DLD1 (cell line): ENCODE data around the gene NPB.

Source experiments
- in situ Hi-C: cut with HindIII; loops from 2 replicates; pipeline ENCODE4 v1.10.0; 2017; ENCODE audit warnings: low sequenced_read_pairs

NPB gene

DNA sequence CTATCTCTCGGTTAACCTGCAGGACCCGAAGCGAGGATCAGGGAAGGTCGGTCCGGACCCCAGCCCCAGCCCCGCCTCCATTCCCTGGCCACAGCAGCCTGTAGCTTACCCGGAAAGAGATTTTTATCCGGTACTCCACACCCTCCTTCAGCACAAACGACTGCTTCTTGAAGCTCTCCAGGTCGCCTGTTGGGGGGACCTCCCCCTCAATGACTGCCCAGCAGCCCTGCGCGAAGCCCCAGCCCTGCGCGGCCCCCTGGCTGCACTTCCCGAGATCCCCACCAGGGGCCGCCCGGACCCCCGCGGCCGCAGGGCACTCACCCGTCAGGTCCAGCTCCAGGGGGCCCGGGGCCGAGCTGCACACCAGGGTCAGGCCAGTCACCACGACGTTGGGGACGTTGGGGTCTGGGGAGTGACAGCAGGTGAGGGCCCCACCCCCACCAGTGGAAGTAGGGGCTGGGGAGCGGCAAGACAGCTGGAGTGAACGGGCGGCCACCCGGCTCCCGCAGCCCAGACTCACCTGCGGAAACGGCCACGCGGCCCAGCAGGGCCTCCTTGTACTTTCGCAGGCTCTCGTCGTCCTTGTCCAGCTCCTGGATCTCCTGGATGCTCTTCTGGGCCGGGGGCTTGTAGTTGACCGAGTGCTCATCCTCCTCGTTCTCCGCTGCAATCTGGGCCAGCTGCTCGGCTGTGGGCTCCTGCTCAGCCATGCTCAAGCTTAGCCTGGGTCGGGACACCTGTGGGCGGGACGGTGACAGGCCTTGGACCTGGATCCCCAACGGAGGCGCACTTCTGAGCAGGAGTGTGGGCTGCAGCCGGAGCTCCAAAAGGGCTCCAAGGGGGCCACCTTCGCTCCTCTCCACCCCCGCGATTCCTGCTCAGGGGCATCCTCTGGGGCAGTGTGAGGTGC is 32.6 kb upstream of the NPB start:
- in situ Hi-C loops: no loop called here

DNA sequence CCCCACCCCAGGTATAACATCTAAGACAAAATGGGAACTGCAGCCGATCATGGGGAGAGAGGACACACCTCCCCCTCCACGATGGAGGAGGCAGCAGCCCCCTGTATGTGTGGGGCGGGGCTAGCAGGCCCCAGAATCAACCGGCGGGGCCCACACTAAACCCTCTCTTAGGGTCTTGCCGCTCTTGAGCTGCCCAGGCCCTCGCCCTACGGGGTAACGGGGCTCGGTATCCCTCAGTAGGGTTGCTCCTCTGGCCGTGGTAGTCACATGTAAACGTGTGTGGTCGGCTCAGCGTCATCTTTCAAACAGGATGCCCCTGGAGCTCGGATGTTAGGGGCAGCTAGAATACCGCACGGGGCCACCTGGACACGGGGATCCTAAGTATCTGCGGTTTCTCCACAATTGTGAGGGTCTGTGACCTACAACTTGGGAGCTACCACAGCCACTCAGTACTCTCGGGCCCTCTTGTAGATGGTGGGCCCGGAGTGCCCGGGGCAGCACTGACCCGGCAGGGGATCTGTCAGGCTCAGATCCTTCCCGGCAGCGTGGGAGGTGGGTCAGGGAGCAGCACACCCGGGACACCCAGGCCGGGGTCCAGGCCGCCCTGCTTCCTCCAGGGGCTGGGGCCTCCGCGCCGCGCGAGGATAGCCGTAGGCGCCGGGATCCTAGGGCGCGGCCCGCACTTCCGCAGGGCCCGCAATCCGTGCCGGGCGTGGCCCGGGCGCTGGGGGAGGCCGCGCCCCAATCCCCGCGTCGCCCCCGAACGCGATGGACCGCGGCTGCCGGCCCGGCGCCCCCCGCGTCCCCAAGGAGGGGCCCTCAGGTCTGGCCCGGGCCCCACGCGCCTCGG is 31.7 kb upstream of the NPB start:
- in situ Hi-C loops: no loop called here

DNA sequence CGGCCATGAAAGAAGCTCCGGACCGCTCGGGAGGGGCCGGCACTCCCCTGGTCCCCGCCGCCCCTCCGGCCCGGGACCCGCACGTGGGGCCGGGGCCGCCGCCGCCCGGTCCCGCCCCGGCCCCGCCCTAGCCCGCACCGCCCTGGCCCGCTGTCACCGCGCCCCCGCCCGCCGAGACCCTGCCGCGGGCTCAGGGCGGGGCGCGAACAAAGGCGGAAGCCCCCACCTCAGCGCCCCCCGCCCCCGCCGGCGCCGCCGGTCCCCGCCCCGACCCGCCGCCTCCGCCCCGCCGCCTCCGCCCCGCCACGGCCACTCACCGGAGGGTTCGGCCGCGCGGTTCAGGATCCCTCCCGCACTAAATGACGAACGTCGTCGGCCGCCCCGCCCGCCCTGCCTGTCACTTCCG is 31.1 kb upstream of the NPB start, which contains the start of gene ARHGDIA:
Gene ARHGDIA, minus strand, starts transcription at position 357 of the 406 bp plus-strand sequence. CDS start 1,407 bp downstream, outside the sequence.
- in situ Hi-C loops: no loop called here

DNA sequence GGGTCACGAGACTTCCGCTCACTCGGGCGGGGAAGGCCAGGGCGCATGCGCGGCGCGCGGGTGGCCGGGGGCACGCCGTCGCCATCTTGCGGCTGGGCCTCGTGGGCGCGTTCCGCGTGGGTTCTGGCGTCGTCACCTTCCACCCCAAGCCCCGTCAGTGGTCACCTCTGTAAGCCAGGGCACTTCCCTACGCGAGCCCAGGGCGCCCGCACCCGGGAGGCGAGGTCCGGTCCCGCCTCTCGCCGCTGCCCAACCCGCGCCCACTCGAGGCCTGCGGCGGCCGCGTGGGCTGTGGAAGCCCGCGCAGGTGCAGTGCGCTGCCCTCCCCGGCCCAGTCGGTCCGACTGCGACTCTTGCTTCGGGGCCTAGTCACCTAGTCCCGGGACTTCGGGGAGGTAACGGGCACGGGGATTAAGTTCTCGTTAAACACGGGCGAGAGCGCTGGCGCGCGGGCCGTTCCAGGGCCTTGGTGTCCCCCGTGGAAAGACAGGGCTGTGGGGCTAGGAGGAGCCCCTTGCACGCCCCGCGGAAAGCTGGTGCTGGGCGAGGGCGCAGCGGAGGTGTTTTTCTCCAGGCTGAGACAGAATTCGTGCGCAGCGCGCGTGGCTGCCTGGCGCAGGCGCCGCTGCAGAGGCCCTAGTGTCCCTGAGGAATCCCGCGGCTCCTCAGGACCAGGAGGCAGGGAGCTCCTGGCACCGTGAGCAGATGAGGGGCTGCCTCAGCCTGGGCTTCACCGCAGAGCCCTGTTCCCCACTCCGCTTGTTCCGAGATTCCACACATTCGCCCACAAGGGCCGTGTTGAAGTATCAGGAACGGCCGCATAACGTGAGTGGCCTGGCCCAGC is 30.4 kb upstream of the NPB start:
- in situ Hi-C loops: no loop called here

- in situ Hi-C loops: no loop called here
Observed at GRCh38 chr17:81877569-81877968, 24.5 kb upstream of the NPB start.

DNA sequence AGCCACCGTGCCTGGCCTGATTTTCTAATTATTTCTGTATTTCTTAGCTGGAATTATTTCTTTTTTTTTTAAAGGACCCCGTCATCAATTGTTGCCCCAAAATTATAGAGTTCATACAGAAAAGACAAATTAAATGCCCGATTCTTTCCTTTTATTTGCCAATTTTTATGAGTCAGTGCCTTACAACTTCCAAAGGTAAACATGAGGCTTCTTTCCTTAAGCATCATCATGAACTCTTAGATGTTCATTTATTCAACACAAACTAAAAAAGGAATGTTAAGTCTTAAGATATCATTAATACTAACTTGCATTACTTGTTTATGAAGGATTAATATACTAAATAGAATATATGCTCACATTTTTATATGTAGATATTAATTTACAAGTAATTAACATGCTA is 23.7 kb upstream of the NPB start:
- in situ Hi-C loops: no loop called here

GRCh38 chr17:81879121-81879520 is 22.9 kb upstream of the NPB start:
- in situ Hi-C loops: no loop called here

GRCh38 chr17:81884520-81884919 is 17.5 kb upstream of the NPB start:
- in situ Hi-C loops: no loop called here

GRCh38 chr17:81884968-81885367 is 17.1 kb upstream of the NPB start:
- in situ Hi-C loops: no loop called here

GRCh38 chr17:81885454-81885853 is 16.6 kb upstream of the NPB start:
- in situ Hi-C loops: no loop called here

DNA sequence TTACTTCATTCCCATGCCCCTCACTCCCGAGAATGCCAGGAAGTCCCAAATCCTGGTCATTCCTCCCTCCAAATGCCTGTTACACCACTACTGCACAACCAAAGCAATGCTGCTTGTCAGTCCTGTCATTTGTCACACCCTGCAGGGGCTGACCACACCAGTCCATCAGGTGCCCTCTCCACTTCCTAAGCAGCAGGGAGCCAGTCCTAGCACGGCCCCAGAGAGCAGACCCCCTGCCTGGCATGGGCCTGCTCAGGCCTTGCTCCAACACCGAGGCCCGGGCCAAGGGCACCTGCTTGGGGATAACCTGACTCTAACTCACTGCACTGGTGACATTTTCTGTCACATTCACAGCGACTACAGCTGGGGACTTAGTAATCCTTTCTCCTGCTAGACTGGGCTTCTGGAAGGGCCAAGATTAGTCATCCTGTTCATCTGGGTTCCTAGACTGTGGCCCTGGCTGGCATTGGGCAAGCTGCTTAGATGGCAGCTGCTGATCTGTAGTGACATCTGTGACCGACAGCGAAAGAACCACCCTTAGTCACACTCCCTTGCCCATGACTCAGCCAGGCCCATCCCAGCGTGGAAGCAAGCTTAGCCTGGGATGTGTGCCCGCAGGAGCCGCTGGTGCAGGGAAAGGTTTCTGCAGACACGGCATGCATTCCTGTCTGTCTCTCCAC is 16.0 kb upstream of the NPB start:
- in situ Hi-C loops: no loop called here

- in situ Hi-C loops: no loop called here
Observed at GRCh38 chr17:81888105-81888987, 13.7 kb upstream of the NPB start.

DNA sequence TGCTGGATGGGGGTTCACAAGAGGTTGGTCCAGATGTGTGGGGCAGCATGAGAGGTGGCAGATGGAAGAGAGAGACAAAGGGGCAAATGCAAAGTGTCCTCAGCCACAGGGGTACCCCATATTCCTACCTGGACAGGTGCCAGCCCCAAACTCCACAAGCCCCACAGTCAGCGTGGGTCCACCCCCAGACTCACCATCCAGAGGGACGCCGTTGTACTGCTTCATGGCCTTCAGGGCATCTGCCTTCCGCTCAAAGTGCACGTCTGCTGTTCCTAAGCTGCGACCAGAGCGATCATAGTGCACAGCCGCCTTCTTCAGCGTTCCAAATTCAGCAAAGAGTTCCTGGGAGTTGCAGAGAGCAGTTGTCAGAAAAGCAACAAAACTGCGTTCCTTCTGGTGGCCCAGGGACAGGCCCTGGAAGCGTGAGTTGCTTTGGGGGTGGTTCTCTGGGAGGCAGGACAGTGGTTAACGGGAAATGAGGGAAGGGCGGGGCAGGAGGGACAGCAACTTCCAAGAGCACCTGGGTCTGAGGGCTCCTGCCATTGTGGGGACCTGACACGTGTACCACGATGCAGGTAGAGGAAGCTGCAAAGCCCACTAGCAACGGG is 12.9 kb upstream of the NPB start:
- in situ Hi-C loops: no loop called here

GRCh38 chr17:81889602-81890001 is 12.4 kb upstream of the NPB start:
- in situ Hi-C loops: no loop called here

GRCh38 chr17:81890447-81891302 is 11.4 kb upstream of the NPB start:
- in situ Hi-C loops: no loop called here

DNA sequence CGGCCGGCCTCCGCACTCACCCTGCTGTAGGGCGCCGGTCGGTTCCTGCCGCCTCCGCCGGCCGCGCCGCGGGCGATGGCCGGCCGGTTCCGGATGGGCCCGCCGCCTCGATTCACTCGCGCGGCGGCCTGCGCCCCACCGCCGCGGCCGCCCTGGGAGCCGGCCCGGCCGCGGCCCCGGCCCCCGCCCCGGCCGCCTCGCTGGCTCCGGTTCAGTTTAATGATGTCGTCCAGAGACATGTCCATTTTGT is 10.8 kb upstream of the NPB start:
- in situ Hi-C loops: no loop called here

- in situ Hi-C loops: no loop called here
Observed at GRCh38 chr17:81895400-81895799, 6.6 kb upstream of the NPB start.
